Gastroesophageal sphincter (tissue), 4 donors: Measurements from ENCODE around the gene PRKCD. TPM values are rescaled to one million over a fixed set of nuclear protein-coding genes. Genes with fewer than 3 reads are reported as not detected.

Experiments used
- ATAC-seq: fragments of 150-250 bp; one replicate; pipeline ENCODE4 v1.9.1; 2016; ENCODE audit warnings: mild to moderate bottlenecking, moderate library complexity
- H3K27ac ChIP-seq, 4 donors: fragments of 200-600 bp; sonication (generic) in 3 of 4; 1 replicate in 3 of 4; 2 replicates in 1 of 4; pipeline ENCODE4 v1.5.1; 2016 to 2019
- H3K27me3 ChIP-seq: fragments of 200-600 bp; sonication (generic); one replicate; pipeline ENCODE4 v1.5.1; 2019
- H3K36me3 ChIP-seq, 2 donors: fragments of 200-600 bp; sonication (generic); one replicate each; pipeline ENCODE4 v1.5.1; 2019; ENCODE audit warnings: control low read depth in 1 of 2
- H3K4me1 ChIP-seq, 3 donors: fragments of 200-600 bp; sonication (generic); 1 replicate in 2 of 3; 2 replicates in 1 of 3; pipeline ENCODE4 v1.5.1; 2016 to 2019; ENCODE audit warnings: control low read depth in 2 of 3
- H3K4me3 ChIP-seq, 2 donors: fragments of 200-600 bp; sonication (generic); one replicate each; pipeline ENCODE4 v1.5.1; 2019; ENCODE audit warnings: mild to moderate bottlenecking in 1 of 2, moderate library complexity in 1 of 2
- H3K9me3 ChIP-seq, 3 donors: fragments of 200-600 bp; sonication (generic); one replicate each; pipeline ENCODE4 v1.5.1; 2017 to 2019; ENCODE audit warnings: control low read depth in 2 of 3
- CTCF ChIP-seq, 4 experiments: fragments of 200-600 bp in 2 of 4; fragments of 450-650 bp in 2 of 4; sonication (generic) in 1 of 4; IDR thresholded peaks; one replicate each; pipeline ENCODE4 v1.5.1; 2017 to 2019; ENCODE audit warnings: antibody characterized with exemption in 4 of 4, mild to moderate bottlenecking in 2 of 4, moderate library complexity in 2 of 4
- EP300 ChIP-seq: sonication (generic); formaldehyde crosslinking; IDR thresholded peaks from one replicate; pipeline ENCODE4 v1.6.1; 2017; ENCODE audit warnings: antibody characterized with exemption, mild to moderate bottlenecking
- POLR2A ChIP-seq, 2 donors: fragments of 450-650 bp; IDR thresholded peaks; one replicate each; pipeline ENCODE4 v1.6.1; 2017; ENCODE audit warnings: antibody characterized with exemption in 2 of 2, mild to moderate bottlenecking in 2 of 2, moderate library complexity in 1 of 2
- POLR2AphosphoS5 ChIP-seq: sonication (generic); formaldehyde crosslinking; IDR thresholded peaks from one replicate; pipeline ENCODE4 v1.6.1; 2017; ENCODE audit warnings: antibody characterized with exemption
- WGBS, 2 donors: methylation state at CpG; one replicate each; pipeline ENCODE4 v1.1.5; 2018; ENCODE audit warnings: low coverage in 1 of 2; 5-methylcytosine and 5-hydroxymethylcytosine counted together
- total RNA-seq, 4 donors: library from RNA; depleted of rRNA; stranded (reverse); fragments of >200 nt; gene quantifications; one replicate each; pipeline ENCODE4 v1.1.0, GENCODE V29; 2016

PRKCD gene
- total RNA-seq, 4 donors from 2014 or later, result 5.5 to 10.1 (median 7.6) TPM

GRCh38 chr3:53213276-53213675 lies 52.3 kb downstream of the PRKCD start:
- ATAC-seq, result no peak
- Histone ChIP-seq H3K4me3 (no peak overlapping the region), H3K4me1 (no peaks in the 10 kb centered on the region), H3K36me3 (no peaks in the 10 kb centered on the region), H3K9me3 (peaks cover 0 to 6% (median 0%) of the 10 kb centered on the region in 3 donors), H3K27ac (no peak overlapping the region), H3K27me3 (no peaks in the 10 kb centered on the region)
- 80 to 89% methylated on average over 4 to 7 of the region's 7 CpGs for WGBS, 2 donors
- TF ChIP-seq POLR2A (IDR thresholded peaks at IDR 0.05) (no peak), CTCF (IDR thresholded peaks at IDR 0.05) (no peak), POLR2AphosphoS5 (no peak), EP300 (no peak)

- ATAC-seq, result no peak
- no peaks in the 10 kb centered on the region for H3K36me3 ChIP-seq
- WGBS, 2 donors, result 34 to 81% methylated on average over 2 of the region's 2 CpGs
- H3K9me3 ChIP-seq, result no peaks in the 10 kb centered on the region
- H3K27ac ChIP-seq, result no peak overlapping the region
- H3K4me1 ChIP-seq, result no peaks in the 10 kb centered on the region
- TF ChIP-seq CTCF (IDR thresholded peaks at IDR 0.05), result no peak
- no peak for TF ChIP-seq EP300
- TF ChIP-seq POLR2A (IDR thresholded peaks at IDR 0.05), result no peak
- no peak for TF ChIP-seq POLR2AphosphoS5
- no peaks in the 10 kb centered on the region for H3K27me3 ChIP-seq
- H3K4me3 ChIP-seq, result no peak overlapping the region
Measured at GRCh38 chr3:53215816-53216215, 54.8 kb downstream of the PRKCD start.

GRCh38 chr3:53216723-53217122 lies 55.7 kb downstream of the PRKCD start:
- no peak for ATAC-seq
- WGBS, 2 donors, result 19 to 20% methylated on average over 1 to 3 of the region's 3 CpGs
- Histone ChIP-seq H3K27me3 (no peaks in the 10 kb centered on the region), H3K9me3 (no peaks in the 10 kb centered on the region), H3K4me3 (no peak overlapping the region), H3K27ac (no peak overlapping the region), H3K36me3 (no peaks in the 10 kb centered on the region), H3K4me1 (no peaks in the 10 kb centered on the region)
- no peak for TF ChIP-seq POLR2AphosphoS5
- TF ChIP-seq EP300, result no peak
- no peak for TF ChIP-seq POLR2A (IDR thresholded peaks at IDR 0.05)
- no peak for TF ChIP-seq CTCF (IDR thresholded peaks at IDR 0.05)

- H3K9me3 ChIP-seq, result no peaks in the 10 kb centered on the region
- TF ChIP-seq POLR2AphosphoS5, result no peak
- TF ChIP-seq POLR2A (IDR thresholded peaks at IDR 0.05), result no peak
- no peak for TF ChIP-seq EP300
- no peak for TF ChIP-seq CTCF (IDR thresholded peaks at IDR 0.05)
- H3K27me3 ChIP-seq, result no peaks in the 10 kb centered on the region
- WGBS, 2 donors, result 100% methylated on average over 1 of the region's 2 CpGs
- H3K36me3 ChIP-seq, result no peaks in the 10 kb centered on the region
- no peak overlapping the region for H3K4me3 ChIP-seq
- no peaks in the 10 kb centered on the region for H3K4me1 ChIP-seq
- no peak for ATAC-seq
- no peak overlapping the region for H3K27ac ChIP-seq
Measured at GRCh38 chr3:53217175-53217574, 56.2 kb downstream of the PRKCD start.

- Histone ChIP-seq H3K9me3 (no peaks in the 10 kb centered on the region), H3K27ac (no peak overlapping the region), H3K36me3 (peaks cover 0 to 3% of the 10 kb centered on the region in 2 donors), H3K4me1 (no peaks in the 10 kb centered on the region), H3K4me3 (no peak overlapping the region), H3K27me3 (no peaks in the 10 kb centered on the region)
- TF ChIP-seq CTCF (IDR thresholded peaks at IDR 0.05), result no peak
- ATAC-seq, result no peak
- 50 to 71% methylated on average over 1 of the region's 2 CpGs for WGBS, 2 donors
Measured at GRCh38 chr3:53218131-53218530, 57.1 kb downstream of the PRKCD start.
